Endothelial cell of umbilical vein (primary cell): Measurements from ENCODE around the gene IRF1. TPM values are rescaled to one million over a fixed set of nuclear protein-coding genes. Genes with fewer than 3 reads are reported as not detected.

Source experiments
- BruUV-seq: library from RNA; stranded (reverse); fragments of 400-500 nt; replicated peaks from 2 replicates; lab custom pipeline; 2021; lab: Mats Ljungman, UMichigan
- CTCF ChIA-PET: fragments of 300-600, 350-600 bp; sonication (Branson Sonifier 250); formaldehyde crosslinking; loops from one replicate; lab custom pipeline; 2021; ENCODE audit warnings: antibody characterized with exemption, inconsistent platforms; lab: Charles Lee
- POLR2A ChIA-PET: fragments of 300-600, 350-600 bp; sonication (Branson Sonifier 250); formaldehyde crosslinking; loops from one replicate; lab custom pipeline; 2021; ENCODE audit warnings: antibody characterized with exemption, inconsistent platforms; lab: Charles Lee
- DNase-seq: peaks from one replicate; pipeline ENCODE4 v3.0.0-alpha.2; 2011; ENCODE audit warnings: low read depth, low spot score
- FAIRE-seq: peaks from 2 replicates; lab custom pipeline; 2011; peaks lifted over from hg19 to GRCh38; lab: Jason Lieb, UNC
- H2AFZ ChIP-seq: 2 replicates; pipeline ENCODE4 v1.6.0; 2012; ENCODE audit warnings: low read depth, low read length, control low read depth, inconsistent platforms
- H3K27ac ChIP-seq: 2 replicates; pipeline ENCODE4 v1.5.1; 2011; ENCODE audit warnings: low read depth, mild to moderate bottlenecking, control low read depth, low read length, moderate library complexity; ENCODE audit not compliant: insufficient read depth
- H3K27me3 ChIP-seq, 2 experiments: 2 replicates each; pipeline versions ENCODE4 v1.6.0 to v1.6.1; 2011; ENCODE audit warnings: low read length in 2 of 2, mixed read lengths in 1 of 2; ENCODE audit not compliant: control insufficient read depth in 2 of 2, insufficient read depth in 2 of 2
- H3K36me3 ChIP-seq, 2 experiments: 2 replicates in 1 of 2; 3 replicates in 1 of 2; pipeline ENCODE4 v1.5.1; 2011; ENCODE audit warnings: low read length in 2 of 2, mild to moderate bottlenecking in 1 of 2, moderate library complexity in 1 of 2; ENCODE audit not compliant: control insufficient read depth in 2 of 2, insufficient read depth in 2 of 2; ENCODE audit errors: extremely low read depth in 1 of 2
- H3K4me1 ChIP-seq: 3 replicates; pipeline ENCODE4 v1.5.1; 2011; ENCODE audit warnings: mild to moderate bottlenecking, low read length; ENCODE audit not compliant: control insufficient read depth, insufficient read depth; ENCODE audit errors: extremely low read depth
- H3K4me2 ChIP-seq: 2 replicates; pipeline ENCODE4 v1.6.1; 2011; ENCODE audit warnings: low read length, control low read depth, mixed read lengths; ENCODE audit not compliant: insufficient read depth
- H3K4me3 ChIP-seq, 3 experiments: fragments of 200-600 bp in 1 of 3; sonication (generic), shearing (Covaris generic) in 1 of 3; replicated peaks in 1 of 3; 2 replicates each; pipeline ENCODE4 v1.5.1; 2011 to 2016; ENCODE audit warnings: control low read depth in 3 of 3, low read length in 3 of 3, mild to moderate bottlenecking in 2 of 3, inconsistent platforms in 1 of 3, low read depth in 1 of 3, moderate library complexity in 1 of 3; ENCODE audit not compliant: insufficient read depth in 1 of 3
- H3K79me2 ChIP-seq: 2 replicates; pipeline ENCODE4 v1.6.0; 2012; ENCODE audit warnings: low read length, inconsistent platforms; ENCODE audit not compliant: control insufficient read depth, insufficient read depth
- H3K9ac ChIP-seq: replicated peaks from 2 replicates; pipeline ENCODE3; 2011; ENCODE audit warnings: low read length, control low read depth; ENCODE audit not compliant: insufficient read depth; ENCODE audit errors: extremely low read depth
- H3K9me1 ChIP-seq: replicated peaks from 3 replicates; pipeline ENCODE4 v1.6.0; 2011; ENCODE audit warnings: mild to moderate bottlenecking, low read length; ENCODE audit not compliant: control insufficient read depth, insufficient read depth; ENCODE audit errors: extremely low read depth
- H3K9me3 ChIP-seq: replicated peaks from 2 replicates; pipeline ENCODE4 v1.5.1; 2012; ENCODE audit warnings: low read length, inconsistent platforms; ENCODE audit not compliant: control insufficient read depth, insufficient read depth
- H4K20me1 ChIP-seq: replicated peaks from 2 replicates; pipeline ENCODE3; 2011; ENCODE audit warnings: mild to moderate bottlenecking, low read length; ENCODE audit not compliant: control insufficient read depth, insufficient read depth; ENCODE audit errors: extremely low read depth
- EZH2 ChIP-seq: IDR thresholded peaks from 2 replicates; pipeline ENCODE4 v1.6.1; 2012; ENCODE audit warnings: borderline replicate concordance, low read depth, mild to moderate bottlenecking, moderate library complexity, low read length, inconsistent platforms; ENCODE audit not compliant: severe bottlenecking
- FOS ChIP-seq: IDR thresholded peaks from 2 replicates; pipeline ENCODE4 v1.6.1; 2011; ENCODE audit warnings: mild to moderate bottlenecking, low read length, moderate library complexity, borderline replicate concordance; ENCODE audit not compliant: insufficient read depth
- GATA2 ChIP-seq: IDR thresholded peaks from 2 replicates; pipeline ENCODE4 v1.7.0; 2011; ENCODE audit warnings: low read depth, mild to moderate bottlenecking, moderate library complexity, mixed read lengths, low read length; ENCODE audit not compliant: insufficient read length, insufficient read depth
- JUN ChIP-seq: IDR thresholded peaks from 2 replicates; pipeline ENCODE4 v1.6.1; 2011; ENCODE audit warnings: borderline replicate concordance, low read depth; ENCODE audit not compliant: insufficient read length, insufficient read depth
- MYC ChIP-seq: IDR thresholded peaks from one replicate; pipeline ENCODE4 v1.6.1; 2011; ENCODE audit warnings: mild to moderate bottlenecking, low read depth, low read length
- POLR2A ChIP-seq: IDR thresholded peaks from 2 replicates; pipeline ENCODE4 v1.6.1; 2012; ENCODE audit warnings: low read depth, mild to moderate bottlenecking, control low read depth, low read length
- POLR2AphosphoS5 ChIP-seq: IDR thresholded peaks from 2 replicates; pipeline ENCODE4 v1.6.1; 2012; ENCODE audit warnings: low read depth, mild to moderate bottlenecking, control low read depth, low read length, moderate library complexity; ENCODE audit not compliant: insufficient read depth
- dilution Hi-C: fragments of 300-500 bp; cut with MboI; formaldehyde crosslinking; loops from one replicate; pipeline ENCODE4 v1.15.0; 2019; ENCODE audit warnings: low sequenced_read_pairs; ENCODE audit not compliant: extremely low pct_ligation_motif_present
- intact Hi-C: fragments of 100-400 bp; cut with micrococcal nuclease; formaldehyde crosslinking; loops from one replicate; pipeline ENCODE4 v1.10.0; 2022
- polyA plus RNA-seq, 4 experiments: library from polyadenylated mRNA; depleted of rRNA in 3 of 4; stranded (reverse) in 3 of 4; unstranded in 1 of 4; fragments of >200 nt; gene quantifications; 2 replicates each; pipeline versions ENCODE4 v1.2.1 to v1.2.3, GENCODE V29; 2011 to 2012; ENCODE audit warnings: missing spikeins in 1 of 4
- total RNA-seq: library from RNA; stranded (reverse); gene quantifications from 2 replicates; pipeline ENCODE4 v1.2.3, GENCODE V29; 2021
- TF ChIP-seq, protein P1 (sequence below): IDR thresholded peaks from 2 replicates; pipeline ENCODE4 v1.6.1; 2011; ENCODE audit not compliant: insufficient read depth, insufficient read length
- TF ChIP-seq, protein P2 (sequence below), 2 donors: IDR thresholded peaks; 1 replicate in 1 of 2; 2 replicates in 1 of 2; pipeline ENCODE4 v1.5.1; 2011; ENCODE audit warnings: low read length in 2 of 2, mild to moderate bottlenecking in 2 of 2, moderate library complexity in 2 of 2, control low read depth in 1 of 2, inconsistent platforms in 1 of 2, low read depth in 1 of 2; ENCODE audit not compliant: insufficient read depth in 1 of 2; ENCODE audit errors: extremely low read depth in 1 of 2

The IRF1 gene
- total and polyA plus RNA-seq, 2 donors (not counting 3 experiments of a cell fraction or from before 2014, with no cell fraction given): 12.3 to 28.0 TPM

DNA sequence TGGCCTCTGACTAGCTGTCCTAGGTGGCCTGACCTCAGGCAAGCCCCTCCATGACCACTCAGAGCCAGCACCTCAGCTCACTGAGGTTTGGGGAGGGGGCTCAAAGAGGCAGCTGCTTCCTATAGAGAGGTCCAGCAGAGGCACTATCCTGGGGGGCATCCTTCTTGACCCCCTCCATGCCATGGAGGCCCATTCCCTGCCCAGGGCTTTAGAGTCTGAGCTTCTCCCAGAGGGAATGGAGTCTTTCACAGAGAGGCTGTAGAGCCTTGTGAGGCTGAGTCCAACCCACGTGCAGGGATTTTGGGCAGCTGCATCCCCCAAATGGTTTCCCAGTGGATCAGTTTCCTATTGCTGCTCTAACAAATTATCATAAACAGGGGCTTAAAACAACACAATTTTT lies 16.9 kb downstream of the IRF1 start:
- no peak for DNase-seq
- Histone ChIP-seq H3K4me1 (peaks cover 14% of the 10 kb centered on the region), H4K20me1 (no peaks in the 10 kb centered on the region), H3K27me3 (no peaks in the 10 kb centered on the region), H3K4me2 (no peak overlapping the region), H3K36me3 (no peaks in the 10 kb centered on the region), H2AFZ (no peak overlapping the region), H3K27ac (no peak overlapping the region), H3K79me2 (no peaks in the 10 kb centered on the region), H3K9me3 (no peaks in the 10 kb centered on the region), H3K9me1 (no peaks in the 10 kb centered on the region), H3K4me3 (no peak overlapping the region), H3K9ac (no peak overlapping the region)
- BruUV-seq: no TSS peak
- FAIRE-seq: no peak
- intact Hi-C loops (no loop called here), dilution Hi-C loops (no loop called here)
- TF ChIP-seq MYC: no peak
- no peak for TF ChIP-seq EZH2
- no peak for TF ChIP-seq FOS
- TF ChIP-seq JUN: no peak
- TF ChIP-seq POLR2AphosphoS5: no peak
- TF ChIP-seq, protein P1, sequence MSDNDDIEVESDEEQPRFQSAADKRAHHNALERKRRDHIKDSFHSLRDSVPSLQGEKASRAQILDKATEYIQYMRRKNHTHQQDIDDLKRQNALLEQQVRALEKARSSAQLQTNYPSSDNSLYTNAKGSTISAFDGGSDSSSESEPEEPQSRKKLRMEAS: no peak
- no peak for TF ChIP-seq POLR2A
- TF ChIP-seq, protein P2, sequence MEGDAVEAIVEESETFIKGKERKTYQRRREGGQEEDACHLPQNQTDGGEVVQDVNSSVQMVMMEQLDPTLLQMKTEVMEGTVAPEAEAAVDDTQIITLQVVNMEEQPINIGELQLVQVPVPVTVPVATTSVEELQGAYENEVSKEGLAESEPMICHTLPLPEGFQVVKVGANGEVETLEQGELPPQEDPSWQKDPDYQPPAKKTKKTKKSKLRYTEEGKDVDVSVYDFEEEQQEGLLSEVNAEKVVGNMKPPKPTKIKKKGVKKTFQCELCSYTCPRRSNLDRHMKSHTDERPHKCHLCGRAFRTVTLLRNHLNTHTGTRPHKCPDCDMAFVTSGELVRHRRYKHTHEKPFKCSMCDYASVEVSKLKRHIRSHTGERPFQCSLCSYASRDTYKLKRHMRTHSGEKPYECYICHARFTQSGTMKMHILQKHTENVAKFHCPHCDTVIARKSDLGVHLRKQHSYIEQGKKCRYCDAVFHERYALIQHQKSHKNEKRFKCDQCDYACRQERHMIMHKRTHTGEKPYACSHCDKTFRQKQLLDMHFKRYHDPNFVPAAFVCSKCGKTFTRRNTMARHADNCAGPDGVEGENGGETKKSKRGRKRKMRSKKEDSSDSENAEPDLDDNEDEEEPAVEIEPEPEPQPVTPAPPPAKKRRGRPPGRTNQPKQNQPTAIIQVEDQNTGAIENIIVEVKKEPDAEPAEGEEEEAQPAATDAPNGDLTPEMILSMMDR (IDR thresholded peaks at IDR 0.05; ENCODE audit: extremely low read depth in 1 of 2, insufficient read depth in 1 of 2, low read depth in 1 of 2, low read length in 2 of 2): no peak
- no peak for TF ChIP-seq GATA2
- POLR2A ChIA-PET: no interaction called here
- CTCF ChIA-PET: interaction anchor here (1.0 kb wide), 1 partner anchor 9 kb away, joined by 4 read pairs; no protein-coding TSS in a partner anchor
